Ishikawa (cell line): ENCODE results near the gene EPHA3.

Source experiments
- CEBPB ChIP-seq: IDR thresholded peaks from 2 replicates; pipeline ENCODE4 v1.6.1; 2012
- EGR1 ChIP-seq: IDR thresholded peaks from 2 replicates; pipeline ENCODE4 v1.6.1; 2012
- EP300 ChIP-seq: IDR thresholded peaks from 2 replicates; pipeline ENCODE4 v1.6.1; 2012; ENCODE audit warnings: borderline replicate concordance
- FOXM1 ChIP-seq: IDR thresholded peaks from 2 replicates; pipeline ENCODE4 v1.6.1; 2012; ENCODE audit warnings: low read depth, borderline replicate concordance
- MAX ChIP-seq: IDR thresholded peaks from 2 replicates; pipeline ENCODE4 v1.6.1; 2012
- NFIC ChIP-seq: IDR thresholded peaks from 2 replicates; pipeline ENCODE4 v1.6.1; 2012
- RAD21 ChIP-seq: IDR thresholded peaks from 2 replicates; pipeline ENCODE4 v1.6.1; 2012; ENCODE audit warnings: low read depth
- REST ChIP-seq: IDR thresholded peaks from 2 replicates; pipeline ENCODE4 v1.6.1; 2012; ENCODE audit warnings: low read depth, mild to moderate bottlenecking
- TAF1 ChIP-seq: IDR thresholded peaks from 2 replicates; pipeline ENCODE4 v1.6.1; 2012; ENCODE audit warnings: low read depth, mild to moderate bottlenecking
- TCF12 ChIP-seq: IDR thresholded peaks from 2 replicates; pipeline ENCODE4 v1.6.1; 2012; ENCODE audit warnings: low read depth
- USF1 ChIP-seq: IDR thresholded peaks from 2 replicates; pipeline ENCODE4 v1.6.1; 2012
- YY1 ChIP-seq: IDR thresholded peaks from 2 replicates; pipeline ENCODE4 v1.6.1; 2012; ENCODE audit warnings: low read depth
- ZBTB7A ChIP-seq: IDR thresholded peaks from 2 replicates; pipeline ENCODE4 v1.6.1; 2012; ENCODE audit warnings: low read depth

EPHA3 gene

GRCh38 chr3:89179355-89180001, 72.1 kb downstream of the EPHA3 start:
- TF ChIP-seq TCF12 (no peak), NFIC (0 out of 2 replicates have a peak, but pooled peaks have one; percentile 8)

- no peak for TF ChIP-seq FOXM1
- TF ChIP-seq NFIC: no peak
- 0 out of 2 replicates have a peak, but pooled peaks have one; percentile 6 for TF ChIP-seq MAX
- no peak for TF ChIP-seq EGR1
- TF ChIP-seq ZBTB7A: no peak
- TF ChIP-seq EP300: no peak
- no peak for TF ChIP-seq USF1
- TF ChIP-seq CEBPB: no peak
Measured at GRCh38 chr3:89180334-89180733, 72.9 kb downstream of the EPHA3 start.

GRCh38 chr3:89182056-89182455, 74.6 kb downstream of the EPHA3 start:
- no peak for TF ChIP-seq EP300
- TF ChIP-seq FOXM1: no peak
- no peak for TF ChIP-seq TCF12
- TF ChIP-seq NFIC: no peak
- no peak for TF ChIP-seq TAF1
- no peak for TF ChIP-seq RAD21
- no peak for TF ChIP-seq MAX
- no peak for TF ChIP-seq REST

- 0 out of 2 replicates have a peak, but pooled peaks have one; percentile 9 for TF ChIP-seq NFIC
- TF ChIP-seq EP300: no peak
Measured at GRCh38 chr3:89184151-89184995, 77.0 kb downstream of the EPHA3 start.

GRCh38 chr3:89186456-89186855, 79.0 kb downstream of the EPHA3 start:
- TF ChIP-seq EP300 (no peak), CEBPB (no peak), RAD21 (no peak), FOXM1 (no peak), TCF12 (no peak), EGR1 (no peak), YY1 (no peak), REST (no peak), MAX (no peak)

- TF ChIP-seq EGR1 (no peak), TAF1 (no peak), REST (no peak), CEBPB (no peak), NFIC (no peak), ZBTB7A (no peak), FOXM1 (no peak), TCF12 (no peak), EP300 (no peak)
Measured at GRCh38 chr3:89198591-89198990, 91.2 kb downstream of the EPHA3 start.
